Dedifferentiated amniotic fluid mesenchymal stem cell (primary cell): ENCODE measurements around the gene MAGI2.

Experiments
- DNase-seq: peaks from one replicate; pipeline ENCODE4 v3.0.0-alpha.2; 2016; ENCODE audit errors: extremely low spot score

Gene MAGI2

GRCh38 chr7:79376299-79377025 is 77.0 kb downstream of the MAGI2 start:
- DNase-seq = no peak

- no peak for DNase-seq
Measured at GRCh38 chr7:79361214-79361613, 92.3 kb downstream of the MAGI2 start.

- no peak for DNase-seq
Measured at GRCh38 chr7:79359827-79360226, 93.6 kb downstream of the MAGI2 start.

- DNase-seq = no peak
Measured at GRCh38 chr7:79357101-79357500, 96.4 kb downstream of the MAGI2 start.

GRCh38 chr7:79353720-79354468 is 99.6 kb downstream of the MAGI2 start:
- DNase-seq = no peak

GRCh38 chr7:79352323-79352722 is 101.1 kb downstream of the MAGI2 start:
- no peak for DNase-seq

GRCh38 chr7:79347351-79347750 is 106.1 kb downstream of the MAGI2 start:
- DNase-seq = no peak

- no peak for DNase-seq
Measured at GRCh38 chr7:79341902-79342301, 111.6 kb downstream of the MAGI2 start.

- DNase-seq = peak; percentile 30
Measured at GRCh38 chr7:79340212-79340611, 113.3 kb downstream of the MAGI2 start.

- no peak for DNase-seq
Measured at GRCh38 chr7:79339208-79339925, 114.1 kb downstream of the MAGI2 start.

- DNase-seq = no peak
Measured at GRCh38 chr7:79337717-79338116, 115.8 kb downstream of the MAGI2 start.

- DNase-seq = no peak
Measured at GRCh38 chr7:79334841-79335240, 118.6 kb downstream of the MAGI2 start.

- no peak for DNase-seq
Measured at GRCh38 chr7:79334334-79334733, 119.1 kb downstream of the MAGI2 start.

GRCh38 chr7:79332091-79332490 is 121.4 kb downstream of the MAGI2 start:
- DNase-seq = no peak

GRCh38 chr7:79329464-79329863 is 124.0 kb downstream of the MAGI2 start:
- no peak for DNase-seq

- DNase-seq = no peak
Measured at GRCh38 chr7:79320741-79321473, 132.6 kb downstream of the MAGI2 start.

GRCh38 chr7:79319369-79319768 is 134.1 kb downstream of the MAGI2 start:
- DNase-seq = no peak

- peak; percentile 83 for DNase-seq
Measured at GRCh38 chr7:79317728-79318127, 135.7 kb downstream of the MAGI2 start.

- DNase-seq = no peak
Measured at GRCh38 chr7:79312022-79312421, 141.4 kb downstream of the MAGI2 start.

- DNase-seq = no peak
Measured at GRCh38 chr7:79308192-79308591, 145.3 kb downstream of the MAGI2 start.

GRCh38 chr7:79307376-79307775 is 146.1 kb downstream of the MAGI2 start:
- DNase-seq = no peak

- DNase-seq = no peak
Measured at GRCh38 chr7:79304711-79305110, 148.8 kb downstream of the MAGI2 start.
